Heart right ventricle (tissue), 16 donors: Measurements from ENCODE around the gene STK26. TPM values are rescaled to one million over a fixed set of nuclear protein-coding genes. Genes with fewer than 3 reads are reported as not detected.

ENCODE experiments used
- ATAC-seq, 8 donors: fragments of 200-7000 bp; cut with Tn5 transposase; one replicate each; pipeline ENCODE4 v1.9.1; 2020; ENCODE audit warnings: mild to moderate bottlenecking in 8 of 8, moderate library complexity in 8 of 8, moderate number of reproducible peaks in 1 of 8
- DNase-seq, 2 donors: peaks; one replicate each; pipeline ENCODE4 v3.0.0-alpha.2; 2020
- H3K27ac ChIP-seq, 10 donors: fragments of 200-600 bp; sonication (generic) in 2 of 10; one replicate each; pipeline versions ENCODE4 v1.5.0 to v1.8.0; 2020 to 2022; ENCODE audit warnings: mild to moderate bottlenecking in 3 of 10
- H3K27me3 ChIP-seq, 7 donors: fragments of 200-600 bp; one replicate each; pipeline ENCODE4 v1.8.0; 2021 to 2022; ENCODE audit warnings: mild to moderate bottlenecking in 2 of 7
- H3K36me3 ChIP-seq, 9 donors: fragments of 200-600 bp; sonication (generic) in 1 of 9; one replicate each; pipeline versions ENCODE4 v1.5.0 to v1.8.0; 2020 to 2022; ENCODE audit warnings: mild to moderate bottlenecking in 2 of 9
- H3K4me1 ChIP-seq, 9 donors: fragments of 200-600 bp; sonication (generic) in 1 of 9; one replicate each; pipeline versions ENCODE4 v1.5.0 to v1.8.0; 2020 to 2022; ENCODE audit warnings: mild to moderate bottlenecking in 4 of 9
- H3K4me3 ChIP-seq, 10 donors: fragments of 200-600 bp; sonication (generic) in 2 of 10; one replicate each; pipeline versions ENCODE4 v1.5.0 to v1.8.0; 2020 to 2022; ENCODE audit warnings: mild to moderate bottlenecking in 7 of 10, moderate library complexity in 2 of 10
- H3K9me3 ChIP-seq, 11 donors: fragments of 200-600 bp in 10 of 11; sonication (generic) in 2 of 11; one replicate each; pipeline versions ENCODE4 v1.5.0 to v1.8.0; 2013 to 2022; ENCODE audit warnings: mild to moderate bottlenecking in 2 of 11, control low read depth in 1 of 11, moderate library complexity in 1 of 11
- WGBS, 2 donors: extraction: QIAGEN DNeasy Blood & Tissue Kit; methylation state at CpG; one replicate each; pipeline ENCODE4 v1.1.7; 2013; ENCODE audit warnings: inconsistent platforms in 1 of 2; 5-methylcytosine and 5-hydroxymethylcytosine counted together
- intact Hi-C, 10 donors: fragments of 100-400 bp; cut with DNase I; formaldehyde crosslinking; loops; one replicate each; pipeline versions ENCODE4 v1.11.1 to v1.14.2; 2022
- polyA plus RNA-seq, 2 donors: library from polyadenylated mRNA; stranded (reverse); fragments of 200-250 nt; gene quantifications; one replicate each; pipeline ENCODE4 v1.2.3, GENCODE V29; 2013
- total RNA-seq, 10 donors: library from RNA; stranded (reverse); fragmentation: NEBNext Ultra II Directional in 3 of 10; extraction: Animal tissue kit (Norgen Biotek cat#: 25700) in 3 of 10; gene quantifications; one replicate each; pipeline versions ENCODE4 v1.2.1 to v1.2.4, GENCODE V29; 2021 to 2023
- TF ChIP-seq, protein P1 (sequence below), 9 donors: fragments of 200-600 bp; sonication (generic) in 2 of 9; IDR thresholded peaks; one replicate each; pipeline versions ENCODE4 v1.5.0 to v1.8.0; 2021 to 2022; ENCODE audit warnings: antibody characterized with exemption in 9 of 9, mild to moderate bottlenecking in 5 of 9, moderate library complexity in 1 of 9
- donor health status: Arrhythmogenic right ventricular cardiomyopathy.
- donor health status: ischemic (EF 13 %, LVEDD 7.1; RV severe dilation, severe dysfunction).
- donor health status: healthy with polysubstance abuse.
- donor health status: DM: no; HTN: yes; CAD: no.
- donor health status: DM: no; HTN: no; CAD: no.
- donor health status: ischemic (EF 25% LVEDD 6.9; RV normal size, moderate dysfunction).
- donor health status: ischemic (EF 25% LVEDD 5.7; RV mildly dilated, moderate dysfunction).
- donor health status: healthy.
- donor health status: DM: yes; HTN: yes; CAD: no.
- donor health status: Ischemic cardiomyopathy.
- donor health status: ischemic (EF 35%, LVEDD 5.7; RV mildly dilated, moderate dysfunction).
- donor health status: nonischemic (EF 11% LVEDD 7.7; RV severe dilation, severe dysfunction).
- donor health status: DM: yes; HTN: yes; CAD: no.
- donor health status: PGD.
- donor health status: ischemic (EF 29% LVEDD 5.4; RV normal size, mild dysfunction).
- donor health status: nonischemic (EF 23%, LVEDD 6.1; RV moderate dilation, normal function).

STK26 gene
- total and polyA plus RNA-seq, 12 donors = 0.54 to 3.3 (median 1.0) TPM

DNA sequence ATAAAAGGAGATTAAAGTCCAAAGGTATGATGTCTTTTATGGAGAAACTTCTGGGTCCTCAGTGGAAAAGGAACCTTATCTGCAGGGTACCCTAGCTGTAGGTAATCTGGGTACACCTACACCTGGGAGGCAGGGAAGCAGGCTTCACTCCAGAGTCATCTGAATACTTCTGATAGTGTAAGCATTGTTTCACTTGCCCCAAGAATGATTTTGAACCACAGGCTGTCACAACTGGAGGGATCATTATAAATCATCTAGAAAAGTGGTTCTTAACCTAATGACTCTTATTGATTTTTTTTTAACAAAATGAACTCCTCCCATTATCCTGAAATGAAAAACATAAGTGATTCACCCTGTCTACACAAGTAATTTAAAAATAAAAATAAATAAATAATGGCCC is 44.0 kb upstream of the STK26 start:
- no peaks in the 10 kb centered on the region for H3K36me3 ChIP-seq
- DNase-seq (no peak), ATAC-seq (no peak)
- no peak overlapping the region for H3K27ac ChIP-seq
- intact Hi-C loops = no loop called here
- H3K27me3 ChIP-seq = peaks cover 0 to 84% (median 0%) of the 10 kb centered on the region in 7 donors
- no peak overlapping the region for H3K4me3 ChIP-seq
- no peaks in the 10 kb centered on the region for H3K9me3 ChIP-seq
- TF ChIP-seq, protein P1, sequence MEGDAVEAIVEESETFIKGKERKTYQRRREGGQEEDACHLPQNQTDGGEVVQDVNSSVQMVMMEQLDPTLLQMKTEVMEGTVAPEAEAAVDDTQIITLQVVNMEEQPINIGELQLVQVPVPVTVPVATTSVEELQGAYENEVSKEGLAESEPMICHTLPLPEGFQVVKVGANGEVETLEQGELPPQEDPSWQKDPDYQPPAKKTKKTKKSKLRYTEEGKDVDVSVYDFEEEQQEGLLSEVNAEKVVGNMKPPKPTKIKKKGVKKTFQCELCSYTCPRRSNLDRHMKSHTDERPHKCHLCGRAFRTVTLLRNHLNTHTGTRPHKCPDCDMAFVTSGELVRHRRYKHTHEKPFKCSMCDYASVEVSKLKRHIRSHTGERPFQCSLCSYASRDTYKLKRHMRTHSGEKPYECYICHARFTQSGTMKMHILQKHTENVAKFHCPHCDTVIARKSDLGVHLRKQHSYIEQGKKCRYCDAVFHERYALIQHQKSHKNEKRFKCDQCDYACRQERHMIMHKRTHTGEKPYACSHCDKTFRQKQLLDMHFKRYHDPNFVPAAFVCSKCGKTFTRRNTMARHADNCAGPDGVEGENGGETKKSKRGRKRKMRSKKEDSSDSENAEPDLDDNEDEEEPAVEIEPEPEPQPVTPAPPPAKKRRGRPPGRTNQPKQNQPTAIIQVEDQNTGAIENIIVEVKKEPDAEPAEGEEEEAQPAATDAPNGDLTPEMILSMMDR (IDR thresholded peaks at IDR 0.05) = no peak
- H3K4me1 ChIP-seq = no peaks in the 10 kb centered on the region

DNA sequence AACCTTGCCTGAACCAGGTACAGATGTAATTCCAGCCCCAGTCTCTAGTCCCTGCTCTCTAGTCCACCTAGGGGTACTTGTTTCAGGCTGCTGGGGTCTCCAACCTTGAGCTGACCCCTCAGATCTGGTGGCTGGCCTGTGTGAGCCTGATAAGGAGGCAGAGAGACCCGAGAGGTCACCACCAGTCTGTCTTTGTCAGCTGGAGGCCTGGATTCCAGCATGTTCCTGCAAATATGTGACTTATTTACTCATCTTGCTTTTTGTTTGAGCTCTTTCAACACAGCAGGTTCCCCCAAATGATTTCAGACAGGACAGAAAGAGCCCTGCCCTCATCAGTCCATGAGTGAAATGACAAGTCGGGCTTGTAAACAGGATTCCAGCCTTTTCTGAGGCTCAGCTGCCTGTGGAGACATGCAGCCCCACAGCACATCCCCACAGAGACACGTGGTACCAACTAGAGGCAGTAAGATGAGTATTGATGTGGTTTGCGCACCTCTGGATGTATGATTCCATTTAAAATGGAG is 37.5 kb upstream of the STK26 start:
- Histone ChIP-seq H3K36me3 (no peaks in the 10 kb centered on the region), H3K4me3 (no peak overlapping the region), H3K27me3 (peaks cover 0 to 77% (median 0%) of the 10 kb centered on the region in 7 donors), H3K9me3 (no peaks in the 10 kb centered on the region), H3K4me1 (peaks cover 0 to 21% (median 0%) of the 10 kb centered on the region in 9 donors), H3K27ac (no peak overlapping the region)
- ATAC-seq = no peak
- DNase-seq = no peak
- intact Hi-C loops = no loop called here
- TF ChIP-seq, protein P1 (IDR thresholded peaks at IDR 0.05) = no peak
- WGBS, 2 donors = 64 to 66% methylated on average over 4 of the region's 4 CpGs

DNA sequence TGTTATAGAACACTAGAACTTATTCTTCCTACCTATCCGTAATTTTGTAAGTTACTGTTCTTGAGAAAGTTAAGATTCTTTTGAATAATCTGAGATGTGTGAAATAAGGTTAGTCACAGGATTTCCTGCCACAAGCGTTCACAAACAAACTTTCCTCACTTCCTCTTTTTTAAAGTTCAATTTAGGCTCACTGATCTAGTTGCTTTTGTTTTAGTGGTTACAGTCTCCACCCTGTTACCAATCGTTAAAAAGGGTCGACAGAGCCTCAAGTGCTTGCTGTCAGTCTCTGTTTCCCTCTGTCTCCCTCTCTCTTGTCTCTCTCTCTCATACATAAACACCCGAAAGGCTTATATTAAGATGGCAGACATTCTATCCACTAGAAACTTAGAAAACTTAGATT is 35.9 kb upstream of the STK26 start:
- Histone ChIP-seq H3K4me1 (peaks cover 0 to 21% (median 0%) of the 10 kb centered on the region in 9 donors), H3K4me3 (no peak overlapping the region), H3K36me3 (no peaks in the 10 kb centered on the region), H3K27me3 (peaks cover 0 to 65% (median 0%) of the 10 kb centered on the region in 7 donors), H3K9me3 (no peaks in the 10 kb centered on the region), H3K27ac (peak overlapping the region in 1 of 10 donors; percentile 76)
- WGBS, 2 donors = 34 to 50% methylated on average over 5 of the region's 5 CpGs
- TF ChIP-seq, protein P1 (IDR thresholded peaks at IDR 0.05) = no peak
- intact Hi-C loops = no loop called here
- no peak for DNase-seq
- no peak for ATAC-seq

DNA sequence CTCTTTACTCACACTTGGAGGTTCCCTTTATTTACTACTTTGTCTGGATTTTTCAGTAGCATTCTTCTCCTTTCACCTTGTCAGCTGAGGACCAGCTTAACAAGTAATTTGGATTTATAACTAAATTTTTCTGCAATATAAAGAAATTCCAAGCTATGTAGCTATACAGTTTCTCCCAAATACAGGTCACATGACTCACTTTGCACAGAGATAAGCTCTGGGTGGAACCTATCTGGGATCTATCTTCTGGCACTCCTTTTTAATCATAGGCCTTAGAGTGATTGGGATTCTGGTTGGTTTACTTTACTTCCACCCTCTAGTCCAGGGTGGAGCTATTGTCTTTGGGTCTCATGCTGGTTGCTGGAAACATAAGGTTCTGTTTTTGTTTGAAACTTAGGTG is 34.9 kb upstream of the STK26 start:
- Histone ChIP-seq H3K4me3 (no peak overlapping the region), H3K36me3 (no peaks in the 10 kb centered on the region), H3K4me1 (peaks cover 0 to 21% (median 0%) of the 10 kb centered on the region in 9 donors), H3K27ac (peak overlapping the region in 1 of 10 donors; percentile 76), H3K9me3 (no peaks in the 10 kb centered on the region), H3K27me3 (peaks cover 0 to 61% (median 0%) of the 10 kb centered on the region in 7 donors)
- intact Hi-C loops = no loop called here
- no peak for ATAC-seq
- DNase-seq = no peak
- TF ChIP-seq, protein P1 (IDR thresholded peaks at IDR 0.05) = no peak
